NB4 (cell line): ENCODE data around the gene CECR2.

Experiments used
- DNase-seq: peaks from one replicate; pipeline ENCODE4 v3.0.0; 2010; ENCODE audit warnings: low read depth
- H3K4me3 ChIP-seq: one replicate; pipeline ENCODE4 v1.5.1; 2011; ENCODE audit warnings: mild to moderate bottlenecking, low read depth, low read length, moderate library complexity
- CTCF ChIP-seq: IDR thresholded peaks from one replicate; pipeline ENCODE4 v1.5.1; 2012; ENCODE audit warnings: low read depth, low read length
- MAX ChIP-seq: IDR thresholded peaks from 2 replicates; pipeline ENCODE4 v1.6.1; 2011; ENCODE audit warnings: low read depth, low read length
- MYC ChIP-seq: IDR thresholded peaks from 2 replicates; pipeline ENCODE4 v1.6.1; 2011; ENCODE audit warnings: low read depth, low read length
- POLR2A ChIP-seq: IDR thresholded peaks from 2 replicates; pipeline ENCODE4 v1.6.1; 2011; ENCODE audit warnings: mild to moderate bottlenecking; ENCODE audit not compliant: insufficient read length; ENCODE audit errors: extremely low read depth

Gene CECR2

GRCh38 chr22:17598318-17598717 is 229.1 kb downstream of the CECR2 start:
- no peak for TF ChIP-seq CTCF
- no peak for TF ChIP-seq MYC
- no peak for TF ChIP-seq MAX
- TF ChIP-seq POLR2A, result no peak
- no peak for DNase-seq
- no peak overlapping the region for H3K4me3 ChIP-seq

- no peak for TF ChIP-seq POLR2A
- DNase-seq, result no peak
- H3K4me3 ChIP-seq, result no peak overlapping the region
Measured at GRCh38 chr22:17601031-17601430, 231.8 kb downstream of the CECR2 start.

GRCh38 chr22:17603668-17604067 is 234.4 kb downstream of the CECR2 start:
- no peak overlapping the region for H3K4me3 ChIP-seq
- DNase-seq, result no peak
- TF ChIP-seq MYC (no peak), POLR2A (no peak), MAX (no peak), CTCF (no peak)

GRCh38 chr22:17606496-17606895 is 237.2 kb downstream of the CECR2 start:
- DNase-seq, result no peak
- TF ChIP-seq MYC (no peak), POLR2A (no peak), MAX (no peak), CTCF (no peak)
- no peak overlapping the region for H3K4me3 ChIP-seq
